HEK293 (cell line): ENCODE data around the gene ABCF1.

Source experiments
- CTCF ChIA-PET: fragments of 350-600 bp; formaldehyde crosslinking; extraction: SDS; loops from one replicate; lab custom pipeline; 2021; ENCODE audit warnings: antibody characterized with exemption; lab: Yijun Ruan, JAX
- POLR2A ChIA-PET: fragments of 300-600 bp; formaldehyde crosslinking; extraction: SDS; loops from one replicate; lab custom pipeline; 2020; ENCODE audit warnings: antibody characterized with exemption, inconsistent platforms; lab: Yijun Ruan, JAX
- H3K27ac ChIP-seq: fragments of 200-500 bp; sonication (Bioruptor generic); 2 replicates; pipeline ENCODE4 v1.5.1; 2014; ENCODE audit warnings: low read depth, low read length, control low read depth, inconsistent platforms; ENCODE audit errors: extremely low read depth
- H3K36me3 ChIP-seq, 2 experiments: fragments of 200-500 bp in 1 of 2; sonication (Bioruptor generic) in 1 of 2; 1 replicate in 1 of 2; 2 replicates in 1 of 2; pipeline ENCODE4 v1.5.1; 2014 to 2017; ENCODE audit warnings: inconsistent platforms in 2 of 2, low read length in 2 of 2; ENCODE audit not compliant: control insufficient read depth in 2 of 2, insufficient read depth in 1 of 2
- H3K4me1 ChIP-seq: fragments of 200-500 bp; sonication (Bioruptor generic); 2 replicates; pipeline ENCODE4 v1.5.1; 2014; ENCODE audit warnings: mild to moderate bottlenecking, low read length, inconsistent platforms; ENCODE audit not compliant: control insufficient read depth, insufficient read depth
- H3K4me3 ChIP-seq: 2 replicates; pipeline ENCODE4 v1.5.1; 2011; ENCODE audit warnings: low read depth, mild to moderate bottlenecking, control low read depth, low read length, moderate library complexity
- H3K9me3 ChIP-seq: fragments of 200-500 bp; sonication (Bioruptor generic); 2 replicates; pipeline ENCODE4 v1.5.1; 2014; ENCODE audit warnings: low read depth, low read length, inconsistent platforms; ENCODE audit not compliant: control insufficient read depth, insufficient read depth
- GLIS2 ChIP-seq: fragments of 450-650 bp; formaldehyde crosslinking; IDR thresholded peaks from 2 replicates; pipeline ENCODE4 v1.5.1; 2016; ENCODE audit warnings: missing biosample characterization, missing genetic modification characterization
- SP7 ChIP-seq: fragments of 450-650 bp; formaldehyde crosslinking; IDR thresholded peaks from 2 replicates; pipeline ENCODE4 v1.5.1; 2016; ENCODE audit warnings: missing biosample characterization, missing genetic modification characterization
- TRIM28 ChIP-seq: IDR thresholded peaks from 2 replicates; pipeline ENCODE4 v1.6.1; 2011; ENCODE audit warnings: low read length, control low read depth, borderline replicate concordance
- ZBTB48 ChIP-seq: fragments of 450-650 bp; formaldehyde crosslinking; IDR thresholded peaks from 2 replicates; pipeline ENCODE4 v1.5.1; 2016; ENCODE audit warnings: missing biosample characterization, missing genetic modification characterization
- ZFP69B ChIP-seq: fragments of 450-650 bp; formaldehyde crosslinking; IDR thresholded peaks from 2 replicates; pipeline ENCODE4 v1.5.1; 2016; ENCODE audit warnings: missing biosample characterization, missing genetic modification characterization
- ZNF112 ChIP-seq: fragments of 450-650 bp; formaldehyde crosslinking; IDR thresholded peaks from 2 replicates; pipeline ENCODE4 v1.5.0; 2017; ENCODE audit warnings: missing biosample characterization, missing genetic modification characterization
- ZNF214 ChIP-seq: fragments of 450-650 bp; formaldehyde crosslinking; IDR thresholded peaks from 2 replicates; pipeline ENCODE4 v1.5.1; 2017; ENCODE audit warnings: missing biosample characterization, mild to moderate bottlenecking, missing genetic modification characterization, borderline replicate concordance
- ZNF366 ChIP-seq: fragments of 450-650 bp; formaldehyde crosslinking; conservative IDR thresholded peaks from 2 replicates; pipeline ENCODE4 v1.5.1; 2016; ENCODE audit warnings: missing biosample characterization, missing genetic modification characterization
- ZNF514 ChIP-seq: fragments of 450-650 bp; formaldehyde crosslinking; IDR thresholded peaks from 2 replicates; pipeline ENCODE4 v1.5.1; 2016; ENCODE audit warnings: missing biosample characterization, missing genetic modification characterization
- ZNF529 ChIP-seq: fragments of 450-650 bp; formaldehyde crosslinking; IDR thresholded peaks from 2 replicates; pipeline ENCODE4 v1.5.1; 2017; ENCODE audit warnings: missing genetic modification characterization, missing biosample characterization; ENCODE audit not compliant: insufficient replicate concordance
- ZNF660 ChIP-seq: fragments of 450-650 bp; IDR thresholded peaks from 2 replicates; pipeline ENCODE4 v1.5.1; 2018; ENCODE audit warnings: missing biosample characterization, mild to moderate bottlenecking, missing genetic modification characterization
- ZNF830 ChIP-seq: fragments of 450-650 bp; IDR thresholded peaks from 2 replicates; pipeline ENCODE4 v1.5.0; 2018; ENCODE audit warnings: missing biosample characterization, missing genetic modification characterization, low read depth, mild to moderate bottlenecking, moderate library complexity
- TF ChIP-seq, protein P1 (sequence below): fragments of 450-650 bp; formaldehyde crosslinking; IDR thresholded peaks from 2 replicates; pipeline ENCODE4 v1.5.1; 2017; ENCODE audit warnings: missing biosample characterization, missing genetic modification characterization
- TF ChIP-seq, protein P2 (sequence below): fragments of 450-650 bp; formaldehyde crosslinking; IDR thresholded peaks from 2 replicates; pipeline ENCODE4 v1.5.1; 2016; ENCODE audit warnings: missing biosample characterization, missing genetic modification characterization, borderline replicate concordance
- TF ChIP-seq, protein P3 (sequence below): sonication (generic); formaldehyde crosslinking; IDR thresholded peaks from 2 replicates; pipeline ENCODE4 v1.8.1; 2022; ENCODE audit warnings: mild to moderate bottlenecking, moderate library complexity, missing genetic modification reagents
- TF ChIP-seq, protein P4 (sequence below): fragments of 450-650 bp; formaldehyde crosslinking; IDR thresholded peaks from 2 replicates; pipeline ENCODE4 v1.5.1; 2016; ENCODE audit warnings: missing biosample characterization, missing genetic modification characterization
- TF ChIP-seq, protein P5 (sequence below): fragments of 450-650 bp; formaldehyde crosslinking; IDR thresholded peaks from 2 replicates; pipeline ENCODE4 v1.5.1; 2016; ENCODE audit warnings: missing biosample characterization, missing genetic modification characterization, low read depth

Gene ABCF1

DNA sequence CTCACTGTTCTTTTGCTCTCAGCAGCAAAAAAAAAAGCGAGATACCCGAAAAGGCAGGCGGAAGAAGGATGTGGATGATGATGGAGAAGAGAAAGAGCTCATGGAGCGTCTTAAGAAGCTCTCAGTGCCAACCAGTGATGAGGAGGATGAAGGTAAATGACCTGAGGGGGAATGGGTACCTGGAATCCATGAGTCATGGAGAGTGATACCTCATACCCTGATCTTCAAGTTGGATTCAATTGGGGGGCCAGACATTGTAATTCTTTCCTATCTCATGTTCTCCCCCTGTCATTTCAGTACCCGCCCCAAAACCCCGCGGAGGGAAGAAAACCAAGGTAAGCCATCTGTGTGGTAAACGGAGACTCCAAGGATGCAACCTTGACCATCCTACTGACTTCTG lies 6.8 kb downstream of the ABCF1 start:
- H3K9me3 ChIP-seq, result no peaks in the 10 kb centered on the region
- H3K4me1 ChIP-seq, result peaks cover 5% of the 10 kb centered on the region; the same call in 1 of the 2 replicates
- H3K36me3 ChIP-seq, result peaks cover 79 to 86% of the 10 kb centered on the region in 2 experiments
- POLR2A ChIA-PET, result interaction anchor here (0.5 to 1.4 kb wide), 2 partner anchors 9 to 364 kb away, joined by 4 to 5 read pairs; no protein-coding TSS in a partner anchor
- H3K27ac ChIP-seq, result no peak overlapping the region
- CTCF ChIA-PET, result interaction anchor here (0.5 to 2.8 kb wide), 5 partner anchors 19 to 137 kb away, joined by 3 to 18 read pairs (median 4); no protein-coding TSS in a partner anchor
- no peak overlapping the region for H3K4me3 ChIP-seq
- TF ChIP-seq ZNF529 (tag by site-specific recombination) (no peak), ZNF830 (tag by site-specific recombination) (no peak), ZBTB48 (tag by site-specific recombination) (no peak), ZNF214 (tag by site-specific recombination) (no peak), ZNF514 (tag by site-specific recombination) (no peak), GLIS2 (tag by site-specific recombination) (no peak), ZNF366 (tag by site-specific recombination) (no peak), ZFP69B (tag by site-specific recombination) (no peak), TRIM28 (no peak), SP7 (tag by site-specific recombination) (no peak), ZNF660 (tag by site-specific recombination) (no peak), ZNF112 (tag by site-specific recombination) (no peak)
- TF ChIP-seq, protein P1, sequence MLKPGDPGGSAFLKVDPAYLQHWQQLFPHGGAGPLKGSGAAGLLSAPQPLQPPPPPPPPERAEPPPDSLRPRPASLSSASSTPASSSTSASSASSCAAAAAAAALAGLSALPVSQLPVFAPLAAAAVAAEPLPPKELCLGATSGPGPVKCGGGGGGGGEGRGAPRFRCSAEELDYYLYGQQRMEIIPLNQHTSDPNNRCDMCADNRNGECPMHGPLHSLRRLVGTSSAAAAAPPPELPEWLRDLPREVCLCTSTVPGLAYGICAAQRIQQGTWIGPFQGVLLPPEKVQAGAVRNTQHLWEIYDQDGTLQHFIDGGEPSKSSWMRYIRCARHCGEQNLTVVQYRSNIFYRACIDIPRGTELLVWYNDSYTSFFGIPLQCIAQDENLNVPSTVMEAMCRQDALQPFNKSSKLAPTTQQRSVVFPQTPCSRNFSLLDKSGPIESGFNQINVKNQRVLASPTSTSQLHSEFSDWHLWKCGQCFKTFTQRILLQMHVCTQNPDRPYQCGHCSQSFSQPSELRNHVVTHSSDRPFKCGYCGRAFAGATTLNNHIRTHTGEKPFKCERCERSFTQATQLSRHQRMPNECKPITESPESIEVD (tag by site-specific recombination), result no peak
- TF ChIP-seq, protein P2, sequence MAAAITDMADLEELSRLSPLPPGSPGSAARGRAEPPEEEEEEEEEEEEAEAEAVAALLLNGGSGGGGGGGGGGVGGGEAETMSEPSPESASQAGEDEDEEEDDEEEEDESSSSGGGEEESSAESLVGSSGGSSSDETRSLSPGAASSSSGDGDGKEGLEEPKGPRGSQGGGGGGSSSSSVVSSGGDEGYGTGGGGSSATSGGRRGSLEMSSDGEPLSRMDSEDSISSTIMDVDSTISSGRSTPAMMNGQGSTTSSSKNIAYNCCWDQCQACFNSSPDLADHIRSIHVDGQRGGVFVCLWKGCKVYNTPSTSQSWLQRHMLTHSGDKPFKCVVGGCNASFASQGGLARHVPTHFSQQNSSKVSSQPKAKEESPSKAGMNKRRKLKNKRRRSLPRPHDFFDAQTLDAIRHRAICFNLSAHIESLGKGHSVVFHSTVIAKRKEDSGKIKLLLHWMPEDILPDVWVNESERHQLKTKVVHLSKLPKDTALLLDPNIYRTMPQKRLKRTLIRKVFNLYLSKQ (tag by site-specific recombination), result no peak
- TF ChIP-seq, protein P3, sequence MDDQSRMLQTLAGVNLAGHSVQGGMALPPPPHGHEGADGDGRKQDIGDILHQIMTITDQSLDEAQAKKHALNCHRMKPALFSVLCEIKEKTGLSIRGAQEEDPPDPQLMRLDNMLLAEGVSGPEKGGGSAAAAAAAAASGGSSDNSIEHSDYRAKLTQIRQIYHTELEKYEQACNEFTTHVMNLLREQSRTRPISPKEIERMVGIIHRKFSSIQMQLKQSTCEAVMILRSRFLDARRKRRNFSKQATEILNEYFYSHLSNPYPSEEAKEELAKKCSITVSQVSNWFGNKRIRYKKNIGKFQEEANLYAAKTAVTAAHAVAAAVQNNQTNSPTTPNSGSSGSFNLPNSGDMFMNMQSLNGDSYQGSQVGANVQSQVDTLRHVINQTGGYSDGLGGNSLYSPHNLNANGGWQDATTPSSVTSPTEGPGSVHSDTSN (CRISPR knock-in tag), result no peak
- TF ChIP-seq, protein P4, sequence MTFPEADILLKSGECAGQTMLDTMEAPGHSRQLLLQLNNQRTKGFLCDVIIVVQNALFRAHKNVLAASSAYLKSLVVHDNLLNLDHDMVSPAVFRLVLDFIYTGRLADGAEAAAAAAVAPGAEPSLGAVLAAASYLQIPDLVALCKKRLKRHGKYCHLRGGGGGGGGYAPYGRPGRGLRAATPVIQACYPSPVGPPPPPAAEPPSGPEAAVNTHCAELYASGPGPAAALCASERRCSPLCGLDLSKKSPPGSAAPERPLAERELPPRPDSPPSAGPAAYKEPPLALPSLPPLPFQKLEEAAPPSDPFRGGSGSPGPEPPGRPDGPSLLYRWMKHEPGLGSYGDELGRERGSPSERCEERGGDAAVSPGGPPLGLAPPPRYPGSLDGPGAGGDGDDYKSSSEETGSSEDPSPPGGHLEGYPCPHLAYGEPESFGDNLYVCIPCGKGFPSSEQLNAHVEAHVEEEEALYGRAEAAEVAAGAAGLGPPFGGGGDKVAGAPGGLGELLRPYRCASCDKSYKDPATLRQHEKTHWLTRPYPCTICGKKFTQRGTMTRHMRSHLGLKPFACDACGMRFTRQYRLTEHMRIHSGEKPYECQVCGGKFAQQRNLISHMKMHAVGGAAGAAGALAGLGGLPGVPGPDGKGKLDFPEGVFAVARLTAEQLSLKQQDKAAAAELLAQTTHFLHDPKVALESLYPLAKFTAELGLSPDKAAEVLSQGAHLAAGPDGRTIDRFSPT, result no peak
- TF ChIP-seq, protein P5, sequence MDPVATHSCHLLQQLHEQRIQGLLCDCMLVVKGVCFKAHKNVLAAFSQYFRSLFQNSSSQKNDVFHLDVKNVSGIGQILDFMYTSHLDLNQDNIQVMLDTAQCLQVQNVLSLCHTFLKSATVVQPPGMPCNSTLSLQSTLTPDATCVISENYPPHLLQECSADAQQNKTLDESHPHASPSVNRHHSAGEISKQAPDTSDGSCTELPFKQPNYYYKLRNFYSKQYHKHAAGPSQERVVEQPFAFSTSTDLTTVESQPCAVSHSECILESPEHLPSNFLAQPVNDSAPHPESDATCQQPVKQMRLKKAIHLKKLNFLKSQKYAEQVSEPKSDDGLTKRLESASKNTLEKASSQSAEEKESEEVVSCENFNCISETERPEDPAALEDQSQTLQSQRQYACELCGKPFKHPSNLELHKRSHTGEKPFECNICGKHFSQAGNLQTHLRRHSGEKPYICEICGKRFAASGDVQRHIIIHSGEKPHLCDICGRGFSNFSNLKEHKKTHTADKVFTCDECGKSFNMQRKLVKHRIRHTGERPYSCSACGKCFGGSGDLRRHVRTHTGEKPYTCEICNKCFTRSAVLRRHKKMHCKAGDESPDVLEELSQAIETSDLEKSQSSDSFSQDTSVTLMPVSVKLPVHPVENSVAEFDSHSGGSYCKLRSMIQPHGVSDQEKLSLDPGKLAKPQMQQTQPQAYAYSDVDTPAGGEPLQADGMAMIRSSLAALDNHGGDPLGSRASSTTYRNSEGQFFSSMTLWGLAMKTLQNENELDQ, result no peak
